ENCODE measurements around the gene SLC44A2.

DNA sequence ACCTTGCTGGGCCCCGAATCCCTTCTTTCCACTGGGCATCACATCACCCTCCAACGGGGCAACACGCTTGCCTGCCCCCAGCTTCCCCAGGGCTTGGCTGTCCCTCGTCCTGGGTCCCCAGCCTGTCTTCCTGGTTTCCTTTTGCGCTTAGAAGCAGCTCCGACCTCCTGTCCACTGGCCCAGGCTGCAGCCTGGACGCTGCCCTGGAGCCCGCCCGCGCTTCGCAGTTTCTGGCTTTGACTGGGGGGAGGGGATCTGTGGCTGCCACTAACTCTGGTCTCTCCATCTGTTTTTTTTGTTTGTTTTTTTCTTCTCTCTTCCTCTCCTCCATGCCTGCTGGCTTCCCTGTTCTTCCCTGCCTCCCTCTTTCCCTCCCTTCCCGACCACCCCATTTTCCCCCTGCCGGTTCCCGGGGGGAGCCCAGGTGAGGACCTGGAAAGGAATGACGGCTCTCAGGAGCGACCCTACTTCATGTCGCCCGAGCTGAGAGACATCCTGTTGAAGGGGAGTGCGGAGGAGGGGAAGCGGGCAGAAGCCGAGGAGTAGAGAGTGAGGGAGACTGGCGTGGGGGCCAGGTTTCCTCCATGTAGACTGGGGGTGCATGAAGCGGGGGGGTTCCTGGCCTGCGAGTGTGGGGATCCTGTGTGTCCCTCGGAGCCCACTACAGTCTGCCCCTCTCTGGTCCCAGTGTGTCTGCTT lies 17.3 kb downstream of the SLC44A2 start:
- no peak for TF ChIP-seq CTCF (conservative IDR thresholded peaks at IDR 0.05)
- TF ChIP-seq EZH2 (IDR thresholded peaks at IDR 0.05; ENCODE audit: low read depth) = no peak
